ENCODE data around the gene PROSER3. TPM values are rescaled to one million over a fixed set of nuclear protein-coding genes. Genes with fewer than 3 reads are reported as not detected.

The PROSER3 gene
- total RNA-seq, 1 donor from 2014 or later: 31.2 TPM

DNA sequence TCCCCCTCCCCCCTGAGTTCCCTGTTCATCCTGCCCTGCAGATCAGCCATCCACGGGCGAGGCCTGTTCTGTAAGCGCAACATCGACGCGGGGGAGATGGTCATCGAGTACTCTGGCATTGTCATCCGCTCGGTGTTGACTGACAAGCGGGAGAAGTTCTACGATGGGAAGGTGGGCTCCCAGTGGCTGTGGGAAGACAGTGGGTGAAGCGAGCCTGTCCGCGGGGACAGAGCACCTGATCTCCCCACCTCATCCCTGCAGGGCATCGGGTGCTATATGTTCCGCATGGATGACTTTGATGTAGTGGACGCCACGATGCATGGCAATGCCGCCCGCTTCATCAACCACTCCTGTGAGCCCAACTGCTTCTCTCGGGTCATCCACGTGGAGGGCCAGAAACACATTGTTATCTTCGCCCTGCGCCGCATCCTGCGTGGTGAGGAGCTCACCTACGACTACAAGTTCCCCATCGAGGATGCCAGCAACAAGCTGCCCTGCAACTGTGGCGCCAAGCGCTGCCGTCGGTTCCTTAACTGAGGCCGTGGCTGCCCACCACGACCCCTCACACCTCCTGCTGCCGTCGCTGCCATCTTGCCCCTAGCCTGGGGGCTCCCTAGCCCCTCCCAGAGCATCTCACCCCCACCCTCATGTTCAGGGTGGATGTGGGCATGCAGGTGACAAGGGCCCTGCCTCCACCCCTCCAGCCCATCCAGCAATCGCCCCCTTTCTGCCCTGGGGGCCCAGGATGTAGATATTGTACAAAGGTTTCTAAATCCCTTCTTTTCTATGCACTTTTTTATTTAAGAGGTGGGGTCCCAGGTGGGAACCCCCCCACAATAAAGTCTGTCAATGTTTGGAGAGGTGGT, 19.7 kb upstream of the PROSER3 start:
- DNase-seq (ENCODE audit: low spot score): no peak

DNA sequence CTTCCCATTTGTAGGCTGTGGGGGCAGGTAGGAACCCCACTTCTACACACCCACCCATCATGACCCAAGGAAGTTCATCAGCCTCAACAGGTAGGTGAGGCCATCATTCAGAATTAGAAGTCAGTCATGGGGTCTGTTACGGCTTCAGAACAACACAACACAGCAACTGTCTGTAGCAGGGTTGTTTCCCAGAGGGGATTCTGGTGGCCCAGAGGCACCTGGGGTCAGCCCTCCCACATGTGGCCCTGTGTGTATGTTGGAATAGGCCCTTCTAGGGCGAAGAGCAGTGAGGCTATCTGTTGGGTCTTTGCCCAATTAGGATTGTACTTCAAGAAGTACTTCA, 19.1 kb upstream of the PROSER3 start:
- DNase-seq (ENCODE audit: low spot score): no peak

DNA sequence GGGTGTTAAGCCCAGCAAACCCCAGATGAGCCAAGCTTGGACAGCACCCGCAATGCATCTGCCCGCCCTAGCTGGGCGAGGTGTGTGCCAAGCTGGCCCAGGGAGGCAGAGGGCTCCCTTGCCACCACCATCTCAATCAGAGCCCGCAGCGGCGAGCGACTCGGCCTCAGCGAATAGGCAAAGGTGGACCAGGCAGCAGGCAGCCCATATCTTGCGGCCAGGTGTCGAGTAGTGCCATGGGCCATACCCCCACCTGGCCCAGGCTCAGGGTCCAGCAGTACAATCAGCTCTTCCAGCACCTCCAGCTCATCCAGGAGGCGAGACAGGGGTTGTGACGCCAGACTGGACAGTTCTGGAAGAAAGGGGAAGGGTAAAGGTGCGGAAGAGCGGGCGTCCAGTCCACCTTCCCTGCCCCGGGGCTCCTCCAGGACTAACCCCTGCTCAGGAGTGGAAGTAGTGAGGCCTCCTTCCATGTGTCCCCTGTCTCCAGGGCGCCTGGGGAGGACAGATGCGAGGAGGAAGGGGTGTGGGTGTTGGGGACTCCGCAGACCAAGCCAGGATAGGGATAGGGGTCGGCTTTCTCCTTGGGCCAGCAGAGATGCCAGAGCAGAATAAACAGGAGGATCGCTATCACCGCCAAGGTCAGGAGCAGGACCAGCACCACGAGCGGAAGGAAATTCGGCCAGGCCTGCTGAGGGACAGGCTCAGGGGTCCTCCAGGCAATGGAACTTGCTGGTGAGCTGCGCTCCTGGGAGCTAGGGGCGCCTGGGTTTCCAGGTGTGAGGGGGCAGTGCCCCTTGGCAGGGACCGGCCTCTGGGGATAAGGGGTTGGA, 18.5 kb upstream of the PROSER3 start:
- DNase-seq (ENCODE audit: low spot score): no peak

GRCh38 chr19:35740108-35740422, 17.9 kb upstream of the PROSER3 start:
- DNase-seq (ENCODE audit: low spot score): no peak

DNA sequence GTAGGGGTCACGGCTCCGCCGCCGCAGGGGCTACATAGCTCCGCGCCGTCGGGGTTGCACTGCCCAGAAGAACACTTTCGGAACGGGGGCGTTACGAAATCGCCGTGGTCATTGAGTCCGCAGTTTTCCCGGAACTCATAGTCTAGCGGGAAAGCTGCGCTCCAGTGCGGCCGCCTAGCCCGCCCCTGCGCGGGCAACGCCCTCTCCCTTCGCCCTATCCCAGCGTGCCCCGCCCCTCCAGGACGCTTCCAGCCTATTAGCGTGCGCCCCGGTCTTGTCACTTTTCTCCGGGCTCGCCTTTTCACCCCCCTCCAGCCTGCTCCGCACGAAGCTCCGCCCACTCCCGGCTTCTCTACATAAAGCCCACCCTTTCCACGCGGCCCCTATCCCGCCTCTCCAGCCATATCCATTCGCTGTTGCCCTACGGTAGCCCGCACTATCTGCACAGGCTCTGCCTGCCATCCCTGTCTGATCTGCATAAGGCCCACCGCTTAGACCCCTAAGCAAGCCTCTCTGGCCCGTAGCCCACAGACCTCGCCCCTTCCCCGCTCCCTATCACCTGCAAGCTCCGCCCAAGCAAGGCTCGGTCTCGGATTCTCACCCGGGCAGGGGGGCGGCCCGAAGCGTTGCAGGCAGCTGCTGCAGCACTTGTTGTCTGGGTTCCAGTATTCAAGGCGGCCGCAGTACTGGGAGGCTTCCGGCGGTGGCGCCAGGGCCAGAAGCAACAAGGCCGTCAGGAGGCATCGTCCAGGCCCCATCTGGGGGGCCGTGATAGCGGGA, 17.4 kb upstream of the PROSER3 start:
- DNase-seq (ENCODE audit: low spot score): peak; percentile 97

DNA sequence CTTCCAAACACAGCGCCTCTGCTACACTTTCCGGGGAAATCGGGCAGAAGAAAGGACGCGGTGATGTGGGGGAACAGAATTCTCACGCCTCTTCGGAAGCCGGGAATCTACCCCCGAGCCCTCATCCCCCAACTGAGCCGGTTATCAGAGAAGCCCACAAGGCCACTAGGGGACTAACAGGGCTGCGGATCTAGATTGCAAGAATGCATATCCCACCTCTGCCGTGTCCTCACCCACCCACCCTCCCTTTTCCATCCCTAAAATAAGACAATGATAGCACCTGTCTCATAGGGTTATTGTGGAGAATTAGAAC, 16.8 kb upstream of the PROSER3 start:
- DNase-seq (ENCODE audit: low spot score): no peak

- no peak for DNase-seq (ENCODE audit: low spot score)
Measured at GRCh38 chr19:35742121-35742724, 15.8 kb upstream of the PROSER3 start, which contains the start of gene IGFLR1. Gene IGFLR1 (minus strand): TSS chr19:35742452. CDS start chr19:35741180, 1,272 bp downstream.

GRCh38 chr19:35743640-35744429, 14.1 kb upstream of the PROSER3 start:
- no peak for DNase-seq (ENCODE audit: low spot score)

DNA sequence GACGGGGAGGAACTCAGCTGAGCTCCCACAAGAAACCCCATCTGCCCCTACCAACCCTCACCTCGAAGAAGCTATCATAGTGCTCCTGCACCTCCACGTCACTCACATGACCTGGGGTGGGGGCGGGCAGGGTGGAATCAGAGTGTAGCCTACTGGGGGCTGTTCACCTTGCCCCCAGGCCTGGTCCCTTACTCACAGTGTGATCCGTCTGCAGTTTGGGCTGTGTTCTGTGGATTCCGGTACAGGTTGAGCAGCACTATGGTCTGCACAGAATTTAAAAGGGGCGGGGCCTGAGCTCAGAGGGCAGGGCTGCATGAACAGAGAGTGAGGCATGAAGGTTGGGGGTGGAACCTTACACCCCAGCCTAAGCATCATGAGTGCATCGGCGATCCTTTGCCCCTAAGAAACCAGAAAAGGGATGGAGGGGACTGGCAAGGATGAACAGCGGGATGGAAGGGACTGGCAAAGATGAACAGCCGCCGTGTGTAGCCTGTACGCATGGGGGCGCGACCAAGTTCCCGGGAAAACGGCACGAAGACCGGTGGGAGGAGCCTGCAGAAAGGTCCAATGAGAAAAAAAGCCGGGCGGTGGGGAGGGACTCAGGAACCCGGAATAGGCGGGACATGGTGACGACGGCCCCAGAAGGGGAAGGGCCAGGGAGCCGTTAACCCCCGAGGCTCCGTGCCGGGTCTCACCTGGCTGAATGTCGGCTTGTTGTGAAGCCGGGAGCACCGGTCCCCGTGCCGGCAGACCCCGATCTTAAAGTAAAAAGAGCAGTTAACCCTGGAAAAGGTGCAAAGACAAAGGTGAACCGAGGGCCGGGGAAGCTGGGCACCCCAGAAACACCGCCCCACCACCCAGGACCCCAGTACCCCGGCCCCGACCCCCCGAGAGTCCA, 13.3 kb upstream of the PROSER3 start:
- peak; percentile 96 for DNase-seq (ENCODE audit: low spot score)

- peak; percentile 99 for DNase-seq (ENCODE audit: low spot score)
Measured at GRCh38 chr19:35745328-35746086, 12.5 kb upstream of the PROSER3 start, which contains the start of the genes PSENEN and U2AF1L4. Gene PSENEN (plus strand): TSS chr19:35745651. CDS start chr19:35745931, 280 bp downstream. Gene U2AF1L4 (minus strand): TSS chr19:35745418. CDS start chr19:35745391, 27 bp downstream.

DNA sequence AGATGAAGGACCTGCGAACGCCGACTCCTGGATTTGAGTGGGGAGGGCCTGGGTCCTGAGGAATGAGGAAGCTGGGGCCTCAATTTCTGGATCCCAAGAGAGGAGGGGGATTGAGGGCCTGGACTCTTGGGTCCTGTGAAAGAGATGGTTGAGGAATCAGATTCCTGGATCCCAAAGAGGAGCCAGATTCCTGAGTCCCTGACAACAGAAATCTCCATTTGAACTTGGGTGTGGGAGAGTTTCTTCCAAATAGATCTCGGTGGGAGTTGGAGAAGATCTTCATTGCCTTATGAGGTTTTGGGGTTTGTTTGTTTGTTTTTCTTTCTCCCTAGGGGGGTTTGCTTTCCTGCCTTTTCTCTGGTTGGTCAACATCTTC, 11.9 kb upstream of the PROSER3 start:
- no peak for DNase-seq (ENCODE audit: low spot score)

DNA sequence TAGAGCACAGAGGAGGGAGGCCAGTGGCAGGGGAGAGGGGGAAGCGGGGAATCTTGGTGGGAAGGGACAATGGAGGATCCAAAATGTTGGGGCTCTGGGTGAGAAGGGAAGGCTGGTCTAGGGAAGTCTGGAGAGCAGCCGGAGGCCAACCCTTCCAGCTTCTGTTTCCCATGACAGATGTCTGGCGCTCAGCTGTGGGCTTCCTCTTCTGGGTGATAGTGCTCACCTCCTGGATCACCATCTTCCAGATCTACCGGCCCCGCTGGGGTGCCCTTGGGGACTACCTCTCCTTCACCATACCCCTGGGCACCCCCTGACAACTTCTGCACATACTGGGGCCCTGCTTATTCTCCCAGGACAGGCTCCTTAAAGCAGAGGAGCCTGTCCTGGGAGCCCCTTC, 11.4 kb upstream of the PROSER3 start:
- no peak for DNase-seq (ENCODE audit: low spot score)

DNA sequence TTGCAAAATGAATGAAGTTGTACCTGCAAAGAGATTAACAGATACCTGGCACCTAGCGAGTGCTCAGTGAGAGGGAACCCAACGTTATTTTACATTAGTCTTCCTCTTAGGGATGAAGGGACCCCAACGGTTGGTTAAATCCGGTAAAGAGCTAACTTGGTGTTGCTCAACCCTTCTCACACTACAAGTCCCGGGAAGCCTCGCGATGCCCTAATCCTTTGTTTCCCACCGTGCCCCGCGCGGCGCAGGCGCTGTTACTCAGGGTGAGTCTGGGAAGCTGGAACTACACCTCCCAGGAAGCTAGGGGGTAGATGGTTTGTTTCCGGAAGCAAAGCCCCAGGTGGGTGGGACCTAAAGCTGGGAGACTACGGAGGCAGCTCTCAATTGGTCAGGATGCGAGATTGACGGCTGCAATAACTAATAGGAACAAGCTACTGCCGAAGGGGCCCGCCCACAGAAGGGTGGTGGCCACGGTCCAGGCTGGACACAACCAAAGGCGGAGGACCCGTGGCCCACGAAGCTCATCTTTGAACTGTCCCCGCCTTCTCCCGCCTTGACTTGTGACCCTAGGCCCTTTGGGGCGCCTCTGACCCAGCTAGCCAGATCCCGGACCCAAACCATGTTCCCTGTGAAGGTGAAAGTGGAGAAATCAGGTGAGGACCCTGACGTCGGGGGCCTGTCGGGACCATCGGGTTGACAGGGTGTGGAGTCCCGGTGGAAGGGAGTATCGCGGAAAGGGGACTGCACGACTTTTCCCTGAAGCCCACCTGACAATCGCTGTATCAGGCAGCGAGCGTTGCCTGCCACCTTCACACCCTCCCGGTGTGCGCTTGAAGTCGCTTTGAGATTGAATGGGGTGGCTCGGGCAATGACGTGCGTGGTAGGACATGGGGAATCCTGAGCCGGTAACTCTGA, 9.6 kb upstream of the PROSER3 start, which contains the start of gene LIN37:
Gene LIN37 (plus strand): TSS at position 471 of the 915 bp plus-strand sequence. CDS start 149 bp downstream, at position 620.
- peak; percentile 99 for DNase-seq (ENCODE audit: low spot score)

DNA sequence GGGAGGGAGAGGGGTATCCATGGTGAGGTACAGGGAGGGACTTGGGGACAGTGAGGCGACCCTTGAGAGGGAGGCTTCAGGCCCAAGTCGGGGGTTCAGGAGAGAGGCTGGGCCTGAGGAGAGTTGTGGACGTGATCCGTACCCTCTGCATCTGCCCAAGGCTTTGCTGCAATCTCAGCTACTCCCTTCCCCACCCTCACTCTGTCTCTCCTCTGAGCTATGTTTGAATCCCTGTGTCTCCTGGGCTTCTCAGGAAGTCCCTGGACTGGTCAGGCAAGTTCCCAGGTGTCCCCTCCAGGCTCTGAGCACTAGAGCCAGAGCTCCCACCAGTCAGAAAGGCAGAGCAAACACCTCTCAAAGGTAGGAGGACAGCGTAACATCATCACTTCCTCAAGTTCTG, 7.8 kb upstream of the PROSER3 start:
- DNase-seq (ENCODE audit: low spot score): no peak

DNA sequence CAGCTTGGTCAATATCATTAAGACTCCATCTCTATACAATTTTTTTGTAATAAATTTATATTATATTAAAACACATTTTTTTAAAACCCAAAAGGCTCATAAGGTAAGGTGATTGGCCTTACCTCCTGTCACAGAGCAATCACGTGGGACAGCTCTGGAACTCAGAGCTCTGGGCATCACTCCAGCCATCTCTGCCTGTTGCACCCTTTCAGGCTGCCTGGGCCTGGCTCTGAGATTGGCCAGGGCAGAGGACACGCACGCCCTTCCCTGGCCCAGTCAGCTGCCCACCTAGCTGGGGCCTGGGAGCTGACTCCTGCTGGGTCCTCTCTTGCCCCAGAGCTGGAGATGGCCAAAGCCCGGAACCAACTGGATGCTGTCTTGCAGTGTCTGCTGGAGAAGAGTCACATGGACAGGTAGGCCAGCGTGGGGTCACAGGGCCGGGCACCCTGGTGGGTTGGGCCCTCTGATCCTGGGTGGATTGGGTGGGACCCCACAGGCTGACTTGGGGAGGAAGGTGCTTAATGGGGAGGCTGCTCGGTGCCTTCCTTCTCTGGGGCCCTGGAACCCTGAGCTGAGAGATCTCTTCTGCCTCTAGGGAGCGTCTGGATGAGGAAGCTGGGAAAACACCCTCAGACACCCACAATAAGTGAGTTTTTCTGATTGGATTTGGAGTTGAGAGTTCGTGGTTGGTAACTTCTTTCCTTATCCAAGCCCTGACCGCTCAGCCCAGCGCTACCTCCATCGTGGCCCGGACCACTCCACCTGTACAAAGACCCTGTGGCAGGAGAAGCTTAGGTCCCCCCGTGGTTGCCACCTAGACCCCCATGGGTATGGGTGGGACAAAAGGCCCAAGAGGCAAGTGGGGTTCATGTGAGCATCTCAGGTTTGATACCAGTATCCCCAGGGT, 5.9 kb upstream of the PROSER3 start:
- no peak for DNase-seq (ENCODE audit: low spot score)

GRCh38 chr19:35752746-35753350, 5.1 kb upstream of the PROSER3 start:
- DNase-seq (ENCODE audit: low spot score): no peak

Measured in mucosa of gallbladder (tissue), 1 donor.